ENCODE data around the gene PDLIM4. TPM values are rescaled to one million over a fixed set of nuclear protein-coding genes. Genes with fewer than 3 reads are reported as not detected.

Gene PDLIM4
- total and polyA plus RNA-seq, 2 experiments from 2014 or later = 25.2 to 31.8 TPM

DNA sequence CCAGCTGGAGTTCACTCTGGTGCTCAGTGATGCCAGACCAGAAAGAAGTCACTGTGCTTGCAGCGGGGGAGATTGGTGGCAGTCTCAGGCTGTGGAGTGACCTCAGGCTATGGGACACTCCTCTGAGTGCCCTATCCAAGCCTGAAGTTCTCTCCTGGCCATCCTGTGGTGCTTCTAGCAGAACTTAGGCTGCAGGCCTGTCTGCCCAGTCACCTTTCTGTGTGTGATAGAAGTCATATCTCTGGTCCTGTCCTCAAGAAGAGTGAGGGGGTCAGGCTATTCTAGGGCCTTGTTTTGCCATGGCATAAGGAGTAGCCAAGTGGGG, 9.3 kb downstream of the PDLIM4 start:
- H3K9me2 ChIP-seq (ENCODE audit: insufficient read depth) = no peaks in the 10 kb centered on the region
- no peak overlapping the region for H3K4me2 ChIP-seq
- H3K4me1 ChIP-seq (ENCODE audit: insufficient read depth) = no peaks in the 10 kb centered on the region
- no peak overlapping the region for H3K27ac ChIP-seq (ENCODE audit: low read depth)
- Mint-ChIP-seq H3K36me3 (ENCODE audit: low read depth) (no peaks in the 10 kb centered on the region), H3K9me3 (no peaks in the 10 kb centered on the region), H3K4me1 (no peaks in the 10 kb centered on the region), H3K4me3 (no peak overlapping the region), H3K27ac (no peak overlapping the region), H3K27me3 (ENCODE audit: insufficient read depth, low read depth, poor library complexity) (peaks cover 5% of the 10 kb centered on the region)
- TF ChIP-seq NANOG (IDR thresholded peaks at IDR 0.05; ENCODE audit: borderline replicate concordance) (no peak), ZNF462 (CRISPR knock-in tag; IDR thresholded peaks at IDR 0.05) (no peak)
- no peak for DNase-seq (ENCODE audit: low spot score)
- H4K20me1 ChIP-seq (replicated peaks; ENCODE audit: insufficient read depth) = no peaks in the 10 kb centered on the region
- no peaks in the 10 kb centered on the region for H3K36me3 ChIP-seq (ENCODE audit: insufficient read depth)
- no peaks in the 10 kb centered on the region for H3K27me3 ChIP-seq (ENCODE audit: insufficient read depth)
- no peak overlapping the region for H2AFZ ChIP-seq
- no peaks in the 10 kb centered on the region for H3F3A ChIP-seq (replicated peaks; ENCODE audit: low read depth)
- no peak overlapping the region for H3K4me3 ChIP-seq
- ATAC-seq = no peak
- H3K79me2 ChIP-seq (replicated peaks; ENCODE audit: insufficient read depth) = no peaks in the 10 kb centered on the region

- no peak for DNase-seq (ENCODE audit: low spot score)
- no peaks in the 10 kb centered on the region for H3K9me2 ChIP-seq (ENCODE audit: insufficient read depth)
- no peak overlapping the region for H2AFZ ChIP-seq
- H3K27ac ChIP-seq (ENCODE audit: low read depth) = no peak overlapping the region
- ATAC-seq = no peak
- Mint-ChIP-seq H3K36me3 (ENCODE audit: low read depth) (no peaks in the 10 kb centered on the region), H3K4me3 (no peak overlapping the region), H3K4me1 (no peaks in the 10 kb centered on the region), H3K9me3 (no peaks in the 10 kb centered on the region), H3K27ac (no peak overlapping the region), H3K27me3 (ENCODE audit: insufficient read depth, low read depth, poor library complexity) (peaks cover 4% of the 10 kb centered on the region)
- H3K4me2 ChIP-seq = no peak overlapping the region
- H3F3A ChIP-seq (replicated peaks; ENCODE audit: low read depth) = peaks cover 3% of the 10 kb centered on the region; the same call in 1 of the 2 replicates
- H3K27me3 ChIP-seq (ENCODE audit: insufficient read depth) = no peaks in the 10 kb centered on the region
- no peaks in the 10 kb centered on the region for H3K79me2 ChIP-seq (replicated peaks; ENCODE audit: insufficient read depth)
- no peaks in the 10 kb centered on the region for H3K36me3 ChIP-seq (ENCODE audit: insufficient read depth)
- H4K20me1 ChIP-seq (replicated peaks; ENCODE audit: insufficient read depth) = no peaks in the 10 kb centered on the region
- no peak overlapping the region for H3K4me3 ChIP-seq
- H3K4me1 ChIP-seq (ENCODE audit: insufficient read depth) = no peaks in the 10 kb centered on the region
- no peak for TF ChIP-seq ETS1 (IDR thresholded peaks at IDR 0.05)
- no peak for TF ChIP-seq POLR2AphosphoS5 (IDR thresholded peaks at IDR 0.05; ENCODE audit: low read depth)
- TF ChIP-seq ZNF331 (CRISPR knock-in tag; IDR thresholded peaks at IDR 0.05; ENCODE audit: low read depth) = no peak
- TF ChIP-seq, protein P1, sequence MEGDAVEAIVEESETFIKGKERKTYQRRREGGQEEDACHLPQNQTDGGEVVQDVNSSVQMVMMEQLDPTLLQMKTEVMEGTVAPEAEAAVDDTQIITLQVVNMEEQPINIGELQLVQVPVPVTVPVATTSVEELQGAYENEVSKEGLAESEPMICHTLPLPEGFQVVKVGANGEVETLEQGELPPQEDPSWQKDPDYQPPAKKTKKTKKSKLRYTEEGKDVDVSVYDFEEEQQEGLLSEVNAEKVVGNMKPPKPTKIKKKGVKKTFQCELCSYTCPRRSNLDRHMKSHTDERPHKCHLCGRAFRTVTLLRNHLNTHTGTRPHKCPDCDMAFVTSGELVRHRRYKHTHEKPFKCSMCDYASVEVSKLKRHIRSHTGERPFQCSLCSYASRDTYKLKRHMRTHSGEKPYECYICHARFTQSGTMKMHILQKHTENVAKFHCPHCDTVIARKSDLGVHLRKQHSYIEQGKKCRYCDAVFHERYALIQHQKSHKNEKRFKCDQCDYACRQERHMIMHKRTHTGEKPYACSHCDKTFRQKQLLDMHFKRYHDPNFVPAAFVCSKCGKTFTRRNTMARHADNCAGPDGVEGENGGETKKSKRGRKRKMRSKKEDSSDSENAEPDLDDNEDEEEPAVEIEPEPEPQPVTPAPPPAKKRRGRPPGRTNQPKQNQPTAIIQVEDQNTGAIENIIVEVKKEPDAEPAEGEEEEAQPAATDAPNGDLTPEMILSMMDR (conservative IDR thresholded peaks at IDR 0.05; ENCODE audit: low read depth in 2 of 2) = no peak
- no peak for TF ChIP-seq JUNB (IDR thresholded peaks at IDR 0.05; ENCODE audit: unreplicated experiment)
Observed at GRCh38 chr5:132267166-132267739, 9.8 kb downstream of the PDLIM4 start.

All from GM23338 (cell line).